Smooth muscle cell (in vitro differentiated cells): Measurements from ENCODE around the gene LMO2. TPM values are rescaled to one million over a fixed set of nuclear protein-coding genes. Genes with fewer than 3 reads are reported as not detected.

Experiments
- DNase-seq: peaks from one replicate; lab custom pipeline; 2025; ENCODE audit not compliant: unreplicated experiment; lab: John Stamatoyannopoulos, UW
- H2AFZ ChIP-seq: fragments of 200-600 bp; sonication (generic); 2 replicates; pipeline ENCODE4 v1.6.0; 2016; ENCODE audit warnings: antibody characterized with exemption, low read depth, mild to moderate bottlenecking
- H3F3A ChIP-seq: fragments of 200-600 bp; sonication (generic); 2 replicates; pipeline ENCODE4 v1.6.0; 2017; ENCODE audit warnings: antibody characterized with exemption, low read depth
- H3K27ac ChIP-seq: fragments of 200-600 bp; sonication (generic); 2 replicates; pipeline ENCODE4 v1.5.1; 2016; ENCODE audit warnings: low read depth, mild to moderate bottlenecking
- H3K27me3 ChIP-seq: fragments of 200-600 bp; sonication (generic); 2 replicates; pipeline ENCODE4 v1.6.1; 2016; ENCODE audit warnings: low read depth, mild to moderate bottlenecking
- H3K36me3 ChIP-seq: fragments of 200-600 bp; sonication (generic); 2 replicates; pipeline ENCODE4 v1.5.1; 2016; ENCODE audit warnings: low read depth
- H3K4me1 ChIP-seq: fragments of 200-600 bp; sonication (generic); 2 replicates; pipeline ENCODE4 v1.5.1; 2016; ENCODE audit warnings: low read depth
- H3K4me2 ChIP-seq: fragments of 200-600 bp; sonication (generic); 2 replicates; pipeline ENCODE4 v1.6.0; 2016; ENCODE audit warnings: mild to moderate bottlenecking
- H3K4me3 ChIP-seq: fragments of 200-600 bp; sonication (generic); 2 replicates; pipeline ENCODE4 v1.5.1; 2016; ENCODE audit warnings: mild to moderate bottlenecking
- H3K79me2 ChIP-seq: fragments of 200-600 bp; sonication (generic); 2 replicates; pipeline ENCODE4 v1.6.0; 2016; ENCODE audit warnings: low read depth, mild to moderate bottlenecking
- H3K9ac ChIP-seq: fragments of 200-600 bp; sonication (generic); 2 replicates; pipeline ENCODE4 v1.6.0; 2016; ENCODE audit warnings: low read depth
- H3K9me3 ChIP-seq: fragments of 200-600 bp; sonication (generic); replicated peaks from 2 replicates; pipeline ENCODE4 v1.5.1; 2016; ENCODE audit warnings: low read depth
- H4K20me1 ChIP-seq: fragments of 200-600 bp; sonication (generic); 2 replicates; pipeline ENCODE4 v1.6.0; 2016; ENCODE audit warnings: low read depth
- WGBS: methylation state at CpG from one replicate; pipeline ENCODE4 v1.1.7; 2016; ENCODE audit warnings: low lambda C conversion rate; 5-methylcytosine and 5-hydroxymethylcytosine counted together
- polyA plus RNA-seq: library from polyadenylated mRNA; unstranded; fragments of >200 nt; fragmentation: Nextera tagmentation; extraction: Ambion mirVana; gene quantifications from 2 replicates; pipeline ENCODE4 v1.2.1, GENCODE V29; 2016
- total RNA-seq: library from RNA; depleted of rRNA; stranded (reverse); fragments of >200 nt; gene quantifications from 2 replicates; pipeline ENCODE4 v1.2.3, GENCODE V29; 2014
- TF ChIP-seq, protein P1 (sequence below): fragments of 200-600 bp; sonication (generic); IDR thresholded peaks from 2 replicates; pipeline ENCODE4 v1.5.1; 2017; ENCODE audit warnings: borderline replicate concordance, mild to moderate bottlenecking, antibody characterized with exemption; ENCODE audit not compliant: insufficient read depth, poor library complexity, severe bottlenecking

Gene LMO2
- total and polyA plus RNA-seq, 2 experiments from 2014 or later, result 2.7 to 3.8 TPM

DNA sequence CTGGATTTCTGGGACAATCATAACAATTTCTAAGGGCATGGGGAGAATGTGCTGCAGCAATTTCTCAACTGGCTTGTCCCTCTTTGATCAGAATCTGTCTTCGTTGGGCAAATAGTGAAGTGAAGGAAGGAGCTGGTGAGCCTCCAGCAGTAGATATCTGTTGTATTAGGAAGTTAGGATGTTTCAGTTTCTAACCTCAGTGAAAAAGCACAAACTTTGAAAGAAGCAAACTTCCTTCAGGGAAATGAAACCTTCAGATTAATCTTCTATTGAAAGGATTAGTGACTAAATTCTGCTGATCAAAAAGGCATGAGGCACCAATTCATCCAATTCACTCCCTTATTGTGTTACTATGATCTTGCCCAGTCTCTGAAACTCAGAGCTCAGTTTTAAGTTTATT is 24.3 kb downstream of the LMO2 start:
- no peaks in the 10 kb centered on the region for H3K9me3 ChIP-seq
- TF ChIP-seq, protein P1, sequence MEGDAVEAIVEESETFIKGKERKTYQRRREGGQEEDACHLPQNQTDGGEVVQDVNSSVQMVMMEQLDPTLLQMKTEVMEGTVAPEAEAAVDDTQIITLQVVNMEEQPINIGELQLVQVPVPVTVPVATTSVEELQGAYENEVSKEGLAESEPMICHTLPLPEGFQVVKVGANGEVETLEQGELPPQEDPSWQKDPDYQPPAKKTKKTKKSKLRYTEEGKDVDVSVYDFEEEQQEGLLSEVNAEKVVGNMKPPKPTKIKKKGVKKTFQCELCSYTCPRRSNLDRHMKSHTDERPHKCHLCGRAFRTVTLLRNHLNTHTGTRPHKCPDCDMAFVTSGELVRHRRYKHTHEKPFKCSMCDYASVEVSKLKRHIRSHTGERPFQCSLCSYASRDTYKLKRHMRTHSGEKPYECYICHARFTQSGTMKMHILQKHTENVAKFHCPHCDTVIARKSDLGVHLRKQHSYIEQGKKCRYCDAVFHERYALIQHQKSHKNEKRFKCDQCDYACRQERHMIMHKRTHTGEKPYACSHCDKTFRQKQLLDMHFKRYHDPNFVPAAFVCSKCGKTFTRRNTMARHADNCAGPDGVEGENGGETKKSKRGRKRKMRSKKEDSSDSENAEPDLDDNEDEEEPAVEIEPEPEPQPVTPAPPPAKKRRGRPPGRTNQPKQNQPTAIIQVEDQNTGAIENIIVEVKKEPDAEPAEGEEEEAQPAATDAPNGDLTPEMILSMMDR, result no peak
- H3K79me2 ChIP-seq, result no peaks in the 10 kb centered on the region
- no peaks in the 10 kb centered on the region for H4K20me1 ChIP-seq
- H3K9ac ChIP-seq, result no peak overlapping the region
- H3K27me3 ChIP-seq, result peaks cover 29% of the 10 kb centered on the region
- H3K4me1 ChIP-seq, result peaks cover 15% of the 10 kb centered on the region
- 58% methylated on average over 1 of the region's 1 CpG for WGBS
- peak overlapping the region; percentile 94 for H3K4me2 ChIP-seq
- no peak overlapping the region for H3K4me3 ChIP-seq
- DNase-seq, result no peak
- no peak overlapping the region for H2AFZ ChIP-seq
- H3K27ac ChIP-seq, result no peak overlapping the region
- no peaks in the 10 kb centered on the region for H3F3A ChIP-seq
- no peaks in the 10 kb centered on the region for H3K36me3 ChIP-seq

DNA sequence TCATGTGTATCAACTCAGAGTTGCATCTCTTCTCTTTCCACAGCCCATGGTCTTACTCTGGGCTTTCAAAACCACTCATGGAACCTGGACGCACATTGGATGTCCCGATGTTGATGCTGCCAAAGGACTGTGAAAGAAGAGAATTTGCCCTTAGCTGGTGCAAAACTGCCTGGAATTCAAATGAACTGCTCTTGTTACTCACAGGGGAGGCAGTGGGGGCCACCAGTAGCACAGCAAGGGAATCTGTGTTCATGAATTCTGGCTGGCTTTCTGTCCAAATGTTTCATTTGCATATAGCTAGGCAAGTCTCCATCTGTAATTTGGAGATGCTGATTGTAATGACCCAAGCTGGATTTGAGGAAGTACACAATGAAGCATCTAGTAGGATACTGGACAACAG is 24.9 kb downstream of the LMO2 start:
- peaks cover 15% of the 10 kb centered on the region for H3K4me1 ChIP-seq
- H3K36me3 ChIP-seq, result no peaks in the 10 kb centered on the region
- no peak overlapping the region for H3K4me2 ChIP-seq
- no peaks in the 10 kb centered on the region for H4K20me1 ChIP-seq
- peaks cover 24% of the 10 kb centered on the region for H3K27me3 ChIP-seq
- H3K9me3 ChIP-seq, result no peaks in the 10 kb centered on the region
- TF ChIP-seq, protein P1, result no peak
- no peak overlapping the region for H2AFZ ChIP-seq
- no peak for DNase-seq
- no peak overlapping the region for H3K27ac ChIP-seq
- H3K79me2 ChIP-seq, result no peaks in the 10 kb centered on the region
- H3K9ac ChIP-seq, result no peak overlapping the region
- H3K4me3 ChIP-seq, result no peak overlapping the region
- 90% methylated on average over 2 of the region's 2 CpGs for WGBS
- H3F3A ChIP-seq, result no peaks in the 10 kb centered on the region

DNA sequence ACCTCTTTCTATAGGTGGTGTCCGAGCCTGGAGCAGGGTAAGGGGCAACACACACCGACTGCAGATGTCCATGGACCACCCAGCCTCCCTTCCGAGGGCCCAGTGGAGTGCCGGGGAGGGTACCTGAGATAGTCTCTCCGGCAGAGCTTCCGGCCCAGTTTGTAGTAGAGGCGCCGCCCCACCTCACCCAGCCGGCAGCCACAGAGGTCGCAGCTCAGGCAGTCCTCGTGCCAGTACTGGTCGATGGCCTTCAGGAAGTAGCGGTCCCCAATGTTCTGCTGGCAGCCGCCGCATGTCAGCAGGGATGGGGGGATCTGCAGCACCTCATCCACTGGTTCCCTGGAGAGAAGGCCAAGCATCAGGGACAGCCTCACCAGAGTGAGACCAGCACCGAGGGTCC is 27.4 kb downstream of the LMO2 start:
- H2AFZ ChIP-seq, result no peak overlapping the region
- H3K4me1 ChIP-seq, result peaks cover 8% of the 10 kb centered on the region
- DNase-seq, result no peak
- no peak overlapping the region for H3K4me2 ChIP-seq
- H3K9me3 ChIP-seq, result no peaks in the 10 kb centered on the region
- H3K27me3 ChIP-seq, result peaks cover 13% of the 10 kb centered on the region
- WGBS, result 92% methylated on average over 16 of the region's 16 CpGs
- no peaks in the 10 kb centered on the region for H3K79me2 ChIP-seq
- no peak overlapping the region for H3K4me3 ChIP-seq
- H3F3A ChIP-seq, result no peaks in the 10 kb centered on the region
- no peaks in the 10 kb centered on the region for H4K20me1 ChIP-seq
- no peak overlapping the region for H3K9ac ChIP-seq
- no peak overlapping the region for H3K27ac ChIP-seq
- TF ChIP-seq, protein P1, result no peak
- no peaks in the 10 kb centered on the region for H3K36me3 ChIP-seq

DNA sequence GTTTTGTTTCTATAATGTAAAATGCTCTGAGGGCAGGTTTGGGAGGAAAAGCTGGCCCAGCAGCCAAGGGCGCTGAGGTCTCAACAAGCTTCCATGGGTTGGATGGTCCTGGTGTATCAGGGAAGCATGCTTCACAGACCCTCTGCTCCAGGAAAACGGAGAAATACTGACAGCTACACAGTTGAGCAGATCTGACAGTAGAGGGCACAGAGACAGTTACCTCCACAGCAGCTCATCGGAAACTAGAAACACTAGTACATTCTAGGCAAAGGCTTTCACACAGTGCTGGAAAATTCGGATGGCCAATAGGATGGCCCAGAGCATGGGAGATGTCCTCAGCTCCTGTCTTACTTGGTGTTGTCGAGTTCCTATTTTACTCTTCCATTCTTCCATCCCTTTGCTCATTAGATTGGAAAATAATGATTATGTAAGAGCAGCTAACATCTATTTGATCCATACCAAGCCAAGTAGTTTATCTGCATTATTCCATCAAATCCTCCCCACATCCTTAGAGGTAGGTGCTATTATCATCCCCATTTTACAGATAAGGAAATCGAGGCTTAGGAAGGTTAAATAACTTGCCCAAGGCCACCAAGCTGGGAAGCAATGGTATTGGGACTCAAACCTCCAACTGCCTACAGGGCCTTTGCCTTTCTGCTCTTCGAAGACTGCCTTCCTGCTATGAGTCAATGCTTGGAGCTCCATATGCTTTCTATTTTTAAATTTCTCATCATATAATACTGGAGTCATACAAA is 28.3 kb downstream of the LMO2 start:
- 89% methylated on average over 7 of the region's 7 CpGs for WGBS

More for the DNA sequence above, 28.3 kb downstream of the LMO2 start:
- peaks cover 8% of the 10 kb centered on the region for H3K4me1 ChIP-seq
- no peak overlapping the region for H3K4me2 ChIP-seq
- H3K36me3 ChIP-seq, result no peaks in the 10 kb centered on the region
- peaks cover 8% of the 10 kb centered on the region for H3K27me3 ChIP-seq
- no peaks in the 10 kb centered on the region for H3K9me3 ChIP-seq
- TF ChIP-seq, protein P1, result no peak
- H3K4me3 ChIP-seq, result no peak overlapping the region
- no peak overlapping the region for H2AFZ ChIP-seq
- H3K79me2 ChIP-seq, result no peaks in the 10 kb centered on the region
- no peak overlapping the region for H3K9ac ChIP-seq
- no peak overlapping the region for H3K27ac ChIP-seq
- H3F3A ChIP-seq, result no peaks in the 10 kb centered on the region
- DNase-seq, result no peak
- H4K20me1 ChIP-seq, result no peaks in the 10 kb centered on the region
